ENCODE results near the gene RHBDL2. TPM values are rescaled to one million over a fixed set of nuclear protein-coding genes. Genes with fewer than 3 reads are reported as not detected.

RHBDL2 gene
- total and polyA plus RNA-seq, 2 donors (not counting 1 experiment from before 2014, with no cell fraction given): not detected

- peaks cover 32% of the 10 kb centered on the region for H3K4me1 Mint-ChIP-seq
- POLR2A ChIA-PET: interaction anchor here (0.5 to 2.8 kb wide), 2 partner anchors 13 to 188 kb away, joined by 10 to 16 read pairs; partner anchors contain the start of gene RRAGC
- Histone ChIP-seq H3K79me2 (ENCODE audit: control insufficient read depth, insufficient read depth, low read length) (peaks cover 48% of the 10 kb centered on the region), H3K4me3 (ENCODE audit: control extremely low read depth in 1 of 5, extremely low read depth in 1 of 5, insufficient read depth in 1 of 5, low read depth in 2 of 5, low read length in 4 of 5) (peak overlapping the region; percentile 57 to 93 (median 85)), H2AFZ (ENCODE audit: insufficient read depth, low read depth, low read length, poor library complexity, severe bottlenecking) (peak overlapping the region; percentile 94), H3K9ac (ENCODE audit: low read length) (peak overlapping the region; percentile 91), H3K9me3 (ENCODE audit: control extremely low read depth in 1 of 3, control insufficient read depth in 2 of 3, insufficient read depth in 1 of 3, low read length in 2 of 3) (no peaks in the 10 kb centered on the region), H3K4me1 (ENCODE audit: control insufficient read depth in 2 of 2, insufficient read depth in 2 of 2, low read length in 2 of 2) (peaks cover 18 to 26% of the 10 kb centered on the region in 2 donors), H3K36me3 (replicated peaks in 1 of 2; ENCODE audit: control extremely low read depth in 1 of 2, control insufficient read depth in 1 of 2, extremely low read depth in 1 of 2, insufficient read depth in 2 of 2, low read length in 1 of 2) (peaks cover 0 to 2% of the 10 kb centered on the region in 2 experiments), H4K20me1 (ENCODE audit: control insufficient read depth, insufficient read depth, low read length, poor library complexity, severe bottlenecking) (peaks cover 8% of the 10 kb centered on the region), H3K27ac (ENCODE audit: low read length in 2 of 2) (peak overlapping the region; percentile 39 to 82), H3K27me3 (replicated peaks in 1 of 4; ENCODE audit: control extremely low read depth in 1 of 4, control insufficient read depth in 3 of 4, insufficient read depth in 4 of 4, low read length in 3 of 4) (no peaks in the 10 kb centered on the region), H3K4me2 (replicated peaks; ENCODE audit: low read depth, low read length, poor library complexity, severe bottlenecking) (peak overlapping the region; percentile 88)
- ATAC-seq (ENCODE audit: low read depth) (peak; percentile 1), DNase-seq (no peak)
- H3K27me3 Mint-ChIP-seq: no peaks in the 10 kb centered on the region
- H3K27ac Mint-ChIP-seq: peak overlapping the region; percentile 92
- no peaks in the 10 kb centered on the region for H3K9me3 Mint-ChIP-seq (ENCODE audit: insufficient read depth)
- 2% methylated on average over 23 of the region's 25 CpGs for WGBS (ENCODE audit: insufficient coverage)
- TF ChIP-seq CTCF (IDR thresholded peaks at IDR 0.05) (no peak), EZH2 (IDR thresholded peaks at IDR 0.05; ENCODE audit: borderline replicate concordance, insufficient read depth, low read depth, low read length, poor library complexity, severe bottlenecking) (no peak)
- intact Hi-C loops (cut with micrococcal nuclease): loop anchor here (1.0 to 5.0 kb wide), 3 partner anchors 13 to 155 kb away; partner anchors contain the start of genes AKIRIN1, NDUFS5 and RRAGC
- CTCF ChIA-PET: interaction anchor here (1.3 to 1.6 kb wide), 2 partner anchors 10 to 217 kb away, joined by 3 to 4 read pairs; no protein-coding TSS in a partner anchor
- H3K4me3 Mint-ChIP-seq: peak overlapping the region; percentile 94
These were observed 69.1 kb downstream of the RHBDL2 start for GRCh38 chr1:38872401-38873026.

GRCh38 chr1:38870996-38871395, 70.6 kb downstream of the RHBDL2 start:
- no peaks in the 10 kb centered on the region for H3K9me3 Mint-ChIP-seq (ENCODE audit: insufficient read depth)
- POLR2A ChIA-PET: no interaction called here

More at GRCh38 chr1:38870996-38871395, 70.6 kb downstream of the RHBDL2 start:
- Histone ChIP-seq H3K9me3 (ENCODE audit: control extremely low read depth in 1 of 3, control insufficient read depth in 2 of 3, insufficient read depth in 1 of 3, low read length in 2 of 3) (no peaks in the 10 kb centered on the region), H3K27me3 (replicated peaks in 1 of 4; ENCODE audit: control extremely low read depth in 1 of 4, control insufficient read depth in 3 of 4, insufficient read depth in 4 of 4, low read length in 3 of 4) (no peaks in the 10 kb centered on the region), H2AFZ (ENCODE audit: insufficient read depth, low read depth, low read length, poor library complexity, severe bottlenecking) (no peak overlapping the region), H3K36me3 (replicated peaks in 1 of 2; ENCODE audit: control extremely low read depth in 1 of 2, control insufficient read depth in 1 of 2, extremely low read depth in 1 of 2, insufficient read depth in 2 of 2, low read length in 1 of 2) (peaks cover 0 to 3% of the 10 kb centered on the region in 2 experiments), H3K27ac (ENCODE audit: low read length in 2 of 2) (no peak overlapping the region), H4K20me1 (ENCODE audit: control insufficient read depth, insufficient read depth, low read length, poor library complexity, severe bottlenecking) (peaks cover 9% of the 10 kb centered on the region), H3K4me3 (ENCODE audit: control extremely low read depth in 1 of 5, extremely low read depth in 1 of 5, insufficient read depth in 1 of 5, low read depth in 2 of 5, low read length in 4 of 5) (no peak overlapping the region), H3K79me2 (ENCODE audit: control insufficient read depth, insufficient read depth, low read length) (peaks cover 55% of the 10 kb centered on the region), H3K4me1 (ENCODE audit: control insufficient read depth in 2 of 2, insufficient read depth in 2 of 2, low read length in 2 of 2) (peaks cover 18 to 27% of the 10 kb centered on the region in 2 donors), H3K4me2 (replicated peaks; ENCODE audit: low read depth, low read length, poor library complexity, severe bottlenecking) (no peak overlapping the region), H3K9ac (ENCODE audit: low read length) (no peak overlapping the region)
- TF ChIP-seq EZH2 (IDR thresholded peaks at IDR 0.05; ENCODE audit: borderline replicate concordance, insufficient read depth, low read depth, low read length, poor library complexity, severe bottlenecking) (no peak), CTCF (IDR thresholded peaks at IDR 0.05) (no peak)
- H3K4me3 Mint-ChIP-seq: no peak overlapping the region
- ATAC-seq (ENCODE audit: low read depth) (no peak), DNase-seq (no peak)
- H3K4me1 Mint-ChIP-seq: peaks cover 33% of the 10 kb centered on the region
- no peak overlapping the region for H3K27ac Mint-ChIP-seq
- intact Hi-C loops (cut with micrococcal nuclease): loop anchor here (5.0 kb wide), 1 partner anchor 156 kb away; the partner anchor contains the start of gene NDUFS5
- no peaks in the 10 kb centered on the region for H3K27me3 Mint-ChIP-seq
- CTCF ChIA-PET: no interaction called here
- WGBS (ENCODE audit: insufficient coverage): 96% methylated on average over 7 of the region's 8 CpGs

Measured in B cell (primary cell).